Stimulated activated CD8-positive, alpha-beta memory T cell treated with anti-CD3 and anti-CD28 coated beads, Interleukin-4, amount 100 ng/mL, for 4 hours (primary cell): ENCODE results near the gene DEFB132.

ENCODE experiments used
- DNase-seq, 2 donors: peaks; one replicate each; pipeline ENCODE4 v3.0.0-alpha.2; 2020; ENCODE audit warnings: low read depth in 2 of 2, low spot score in 1 of 2

Gene DEFB132

GRCh38 chr20:297098-297924, 39.8 kb downstream of the DEFB132 start, which contains the start of gene ZCCHC3:
Gene ZCCHC3, plus strand, starts transcription at chr20:297570. Its CDS starts 17 bp downstream, at chr20:297587.
- DNase-seq = peak; percentile 60 to 74

GRCh38 chr20:297925-298775, 40.6 kb downstream of the DEFB132 start:
- no peak for DNase-seq

GRCh38 chr20:298776-299391, 41.4 kb downstream of the DEFB132 start:
- DNase-seq = no peak

- no peak for DNase-seq
These were observed 42.9 kb downstream of the DEFB132 start for GRCh38 chr20:300345-300990.

DNA sequence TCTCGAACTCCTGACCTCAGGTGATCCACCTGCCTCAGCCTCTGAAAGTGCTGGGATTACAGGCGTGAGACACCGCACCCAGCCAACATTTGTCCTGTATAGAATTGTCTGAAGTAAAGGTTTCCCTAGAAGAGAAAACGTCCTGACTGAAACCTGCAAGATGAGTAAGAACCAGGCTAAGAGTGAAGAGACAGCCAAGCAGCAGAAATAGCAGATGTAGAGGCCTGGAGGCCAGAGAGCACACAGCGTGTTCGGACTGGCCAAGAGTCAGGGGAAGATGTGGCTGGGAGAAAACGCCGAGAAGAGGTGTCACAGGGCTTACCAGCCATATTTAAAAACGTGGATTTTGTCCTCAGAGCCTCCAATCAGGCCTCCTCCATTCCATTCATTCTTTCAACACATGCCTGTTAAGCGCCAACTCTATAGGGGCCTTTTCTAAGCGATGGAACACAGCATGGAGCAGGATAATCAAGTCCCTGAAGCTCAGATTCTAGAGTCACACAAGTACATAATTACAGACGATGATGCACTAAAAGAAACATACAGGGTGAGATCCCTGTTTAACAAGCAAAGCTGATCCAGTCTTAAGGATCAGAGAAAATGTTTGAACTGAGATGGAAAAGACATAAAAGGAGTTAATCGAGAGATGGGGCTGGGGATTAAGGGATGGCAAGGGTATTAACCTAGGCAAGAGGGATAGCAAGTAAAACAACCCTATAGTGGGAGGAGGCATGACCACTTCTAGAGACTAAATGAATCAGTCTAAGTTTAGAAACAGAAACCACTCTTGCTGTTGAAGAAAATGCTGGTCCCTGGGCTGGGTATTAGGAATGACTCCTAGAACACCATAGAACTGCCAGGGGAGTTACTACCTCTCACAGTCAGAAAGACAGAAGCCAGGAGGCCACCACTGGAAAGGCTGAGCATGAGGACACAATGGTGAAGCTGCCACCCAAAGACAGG, 44.6 kb downstream of the DEFB132 start:
- DNase-seq = no peak

- no peak for DNase-seq
These were observed 48.2 kb downstream of the DEFB132 start for GRCh38 chr20:305745-306144.

GRCh38 chr20:308427-309038, 51.0 kb downstream of the DEFB132 start:
- no peak for DNase-seq

DNA sequence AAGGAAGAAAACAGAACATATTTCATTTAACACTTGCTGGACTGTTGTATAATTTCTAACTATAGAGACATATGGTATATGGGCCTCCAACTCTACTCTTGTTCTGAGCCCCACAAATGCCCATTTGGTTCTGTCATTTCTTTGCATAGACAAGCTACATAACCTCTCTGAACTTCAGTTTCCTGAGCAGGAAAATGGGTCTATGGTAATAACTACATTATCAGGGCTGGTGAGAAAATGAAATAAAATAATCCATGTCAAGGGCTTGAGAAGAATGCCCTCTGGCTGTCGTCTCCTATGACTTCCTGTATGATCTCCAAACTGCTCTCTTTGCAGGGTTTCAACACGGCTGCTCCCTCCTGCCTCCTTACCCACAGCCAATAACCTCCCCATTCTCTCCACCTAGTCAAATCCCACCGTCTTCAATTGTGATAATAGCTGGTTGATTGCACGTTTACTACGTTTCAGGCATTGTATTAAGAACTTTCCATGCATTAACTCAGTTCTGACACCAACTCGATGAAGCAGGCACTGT, 51.8 kb downstream of the DEFB132 start:
- DNase-seq = no peak

DNA sequence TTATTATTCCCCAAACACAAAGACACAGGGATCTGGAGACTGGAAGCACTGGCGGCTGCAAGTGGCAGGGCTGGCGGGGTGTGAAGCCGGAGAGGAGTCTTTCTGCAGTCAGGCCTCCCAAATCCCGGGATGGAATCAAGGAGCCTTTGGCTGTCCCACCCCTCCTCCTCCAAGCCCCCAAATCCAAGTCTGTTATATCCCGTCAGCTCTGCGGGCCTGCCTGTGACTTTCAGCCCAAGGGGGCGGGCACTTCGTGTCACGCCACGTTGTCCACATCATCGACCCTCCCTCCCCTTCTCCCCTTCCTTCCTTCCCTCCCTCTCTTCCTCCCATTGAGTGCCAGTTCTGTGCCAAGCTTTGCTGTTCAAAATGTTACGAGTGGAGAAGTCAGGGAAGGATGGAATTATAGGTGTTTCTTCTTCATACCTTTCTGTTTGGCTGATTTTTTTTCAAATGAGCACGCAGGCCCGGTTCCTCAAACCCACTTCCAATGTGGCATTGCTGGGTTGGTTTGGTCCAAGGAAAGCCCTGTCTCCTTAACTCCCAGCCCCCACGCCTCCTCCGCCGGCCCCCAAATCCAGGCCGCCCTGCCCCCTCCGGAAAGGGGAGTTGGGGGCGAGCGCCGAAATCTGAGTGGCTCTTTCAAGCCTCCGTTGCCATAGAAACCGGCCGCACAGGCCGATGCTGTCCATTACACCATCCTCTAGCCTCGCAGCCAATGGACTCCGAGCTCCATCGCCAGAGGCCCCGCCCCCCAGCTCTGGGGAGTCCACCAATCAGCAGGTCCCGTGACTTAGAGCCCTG, 52.5 kb downstream of the DEFB132 start:
- peak; percentile 62 to 69 for DNase-seq

GRCh38 chr20:310645-311044, 53.1 kb downstream of the DEFB132 start:
- no peak for DNase-seq
